Stimulated activated memory B cell treated with anti-CD40 and anti-IgM and Interleukin-4, amounts not matched to agents 10 μg/mL and 1 μg/mL and 100 μg/mL, for 72 hours (primary cell): ENCODE measurements around the gene ANKH.
"Not testable (repeated sequence)": the region's sequence is repeated elsewhere in the genome, so short reads cannot be mapped to it uniquely, and the experiment has no call there.

Experiments used
- ATAC-seq: fragments of 150-1000 bp; cut with Tn5 transposase; 2 replicates; pipeline ENCODE4 v1.10.0; 2021
- H3K27ac Mint-ChIP-seq: one replicate; pipeline ENCODE4 v1.8.0; 2022; ENCODE audit warnings: mild to moderate bottlenecking, mixed read lengths
- H3K27me3 Mint-ChIP-seq: one replicate; pipeline ENCODE4 v1.8.0; 2022; ENCODE audit warnings: mixed read lengths
- H3K36me3 Mint-ChIP-seq: one replicate; pipeline ENCODE4 v1.8.0; 2022; ENCODE audit warnings: mixed read lengths
- H3K4me1 Mint-ChIP-seq: one replicate; pipeline ENCODE4 v1.8.0; 2022; ENCODE audit warnings: mixed read lengths
- H3K4me3 Mint-ChIP-seq: one replicate; pipeline ENCODE4 v1.8.0; 2022; ENCODE audit warnings: mild to moderate bottlenecking, moderate library complexity, mixed read lengths
- H3K9me3 Mint-ChIP-seq: one replicate; pipeline ENCODE4 v1.8.0; 2022; ENCODE audit warnings: mixed read lengths

ANKH gene

DNA sequence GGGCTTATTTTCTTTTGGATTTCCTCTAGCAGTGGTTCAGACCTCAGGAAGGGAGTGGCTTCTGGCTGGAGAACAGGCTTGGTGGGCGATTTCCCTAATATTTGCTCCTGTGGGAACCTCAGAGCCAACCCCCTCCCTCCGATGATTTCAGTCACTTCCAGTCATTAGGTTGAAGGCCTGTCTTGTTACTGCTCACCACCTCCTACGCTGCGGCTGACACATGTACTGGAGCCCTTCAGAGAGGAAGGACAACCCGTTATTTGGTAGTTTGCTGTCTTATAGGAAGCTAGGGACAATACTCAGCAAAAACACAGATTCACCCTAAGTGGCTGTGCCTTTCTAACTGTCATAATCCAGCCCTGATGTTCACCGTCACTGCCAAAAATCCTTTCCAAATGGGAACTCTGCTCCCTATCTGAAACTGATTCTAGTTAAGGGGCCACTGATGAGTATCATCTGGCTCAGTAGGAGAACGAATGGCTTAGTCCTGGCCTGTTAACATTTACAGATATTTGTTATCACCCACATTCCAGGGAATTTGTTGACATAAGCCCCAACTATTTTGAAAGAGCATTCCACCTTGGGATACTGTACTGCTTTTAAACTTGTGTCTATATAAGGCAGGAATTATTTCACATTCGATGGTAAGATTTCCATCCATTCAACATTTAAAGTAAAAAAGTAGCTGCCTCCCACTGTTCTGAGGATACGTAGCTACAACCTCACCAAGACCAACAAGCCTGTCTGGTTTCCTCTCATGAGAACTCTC is 29.3 kb upstream of the ANKH start:
- H3K4me1 Mint-ChIP-seq: no peaks in the 10 kb centered on the region
- H3K27me3 Mint-ChIP-seq: no peaks in the 10 kb centered on the region
- H3K9me3 Mint-ChIP-seq: no peaks in the 10 kb centered on the region
- H3K36me3 Mint-ChIP-seq: no peaks in the 10 kb centered on the region
- no peak overlapping the region for H3K4me3 Mint-ChIP-seq
- H3K27ac Mint-ChIP-seq: no peak overlapping the region
- no peak for ATAC-seq

- H3K4me3 Mint-ChIP-seq: no peak overlapping the region
- H3K27ac Mint-ChIP-seq: no peak overlapping the region
- no peaks in the 10 kb centered on the region for H3K36me3 Mint-ChIP-seq
- no peaks in the 10 kb centered on the region for H3K9me3 Mint-ChIP-seq
- H3K27me3 Mint-ChIP-seq: no peaks in the 10 kb centered on the region
- no peak for ATAC-seq
- H3K4me1 Mint-ChIP-seq: no peaks in the 10 kb centered on the region
Observed at GRCh38 chr5:14896131-14896530, 24.6 kb upstream of the ANKH start.

- H3K9me3 Mint-ChIP-seq: no peaks in the 10 kb centered on the region
- H3K4me1 Mint-ChIP-seq: no peaks in the 10 kb centered on the region
- no peak overlapping the region for H3K27ac Mint-ChIP-seq
- no peak for ATAC-seq
- no peaks in the 10 kb centered on the region for H3K36me3 Mint-ChIP-seq
- no peaks in the 10 kb centered on the region for H3K27me3 Mint-ChIP-seq
- H3K4me3 Mint-ChIP-seq: no peak overlapping the region
Observed at GRCh38 chr5:14895301-14895700, 23.7 kb upstream of the ANKH start.

DNA sequence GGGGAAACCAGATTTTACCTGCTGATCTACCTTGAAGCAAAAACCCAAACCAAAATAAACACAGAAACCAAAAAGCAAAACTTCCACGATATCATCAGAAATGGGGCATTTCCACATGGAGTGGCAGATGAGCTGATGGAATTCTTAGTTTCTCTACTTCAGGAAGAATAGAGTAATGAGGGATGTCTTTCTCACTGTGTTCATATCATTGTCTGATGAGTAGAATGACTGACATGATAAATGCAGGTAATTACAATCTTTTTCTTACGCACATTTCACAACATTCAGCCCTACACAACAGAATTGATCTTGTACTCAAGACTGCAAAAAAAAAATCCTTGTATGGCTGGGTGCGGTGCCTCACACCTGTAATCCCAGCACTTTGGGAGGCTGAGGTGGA is 23.2 kb upstream of the ANKH start:
- Mint-ChIP-seq H3K36me3 (no peaks in the 10 kb centered on the region), H3K9me3 (no peaks in the 10 kb centered on the region), H3K4me1 (no peaks in the 10 kb centered on the region), H3K4me3 (no peak overlapping the region), H3K27me3 (no peaks in the 10 kb centered on the region), H3K27ac (no peak overlapping the region)
- no peak for ATAC-seq

DNA sequence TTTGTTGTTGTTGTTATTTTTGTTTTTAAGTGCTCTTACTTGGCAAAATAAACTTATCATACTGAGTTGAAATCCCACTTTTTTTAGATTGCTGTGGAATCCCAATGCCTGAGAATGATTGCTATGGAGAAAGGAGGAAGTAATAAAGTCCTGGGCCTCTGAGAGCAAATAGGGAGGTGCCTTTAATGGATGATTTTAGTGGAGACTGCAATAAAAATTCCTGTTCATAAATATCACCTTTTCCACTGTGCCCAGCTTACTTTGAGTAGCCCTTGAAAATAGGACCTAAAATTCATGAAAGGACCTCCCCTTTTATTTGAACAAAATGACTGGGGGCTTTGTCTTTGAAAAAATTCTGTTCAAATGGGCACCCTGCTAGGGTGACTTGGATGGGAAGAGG is 21.8 kb upstream of the ANKH start:
- Mint-ChIP-seq H3K9me3 (no peaks in the 10 kb centered on the region), H3K27ac (no peak overlapping the region), H3K4me3 (no peak overlapping the region), H3K36me3 (no peaks in the 10 kb centered on the region), H3K27me3 (no peaks in the 10 kb centered on the region), H3K4me1 (no peaks in the 10 kb centered on the region)
- no peak for ATAC-seq

DNA sequence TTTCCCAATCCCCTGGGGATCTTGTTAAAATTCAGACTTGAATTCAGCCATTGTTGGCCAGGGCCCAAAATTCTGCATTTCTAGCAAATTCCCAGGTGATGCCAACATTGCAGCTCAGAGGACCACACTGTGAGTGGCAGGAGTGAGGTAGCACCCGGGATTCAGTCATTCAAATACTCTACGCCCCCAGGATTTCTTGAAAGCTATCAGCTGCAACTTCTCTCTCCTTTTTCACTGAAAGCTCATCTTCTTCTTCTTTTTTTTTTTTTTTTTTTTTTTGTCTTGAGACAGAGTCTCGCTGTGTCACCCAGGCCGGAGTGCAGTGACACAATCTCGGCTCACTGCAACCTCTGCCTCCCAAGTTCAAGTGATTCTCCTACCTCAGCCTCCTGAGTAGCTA is 19.3 kb upstream of the ANKH start:
- Mint-ChIP-seq H3K27ac (no peak overlapping the region), H3K36me3 (no peaks in the 10 kb centered on the region), H3K27me3 (no peaks in the 10 kb centered on the region), H3K9me3 (no peaks in the 10 kb centered on the region), H3K4me1 (no peaks in the 10 kb centered on the region), H3K4me3 (no peak overlapping the region)
- ATAC-seq: no peak

GRCh38 chr5:14884062-14884612 is 12.6 kb upstream of the ANKH start:
- H3K27me3 Mint-ChIP-seq: peaks cover 10% of the 10 kb centered on the region
- H3K4me3 Mint-ChIP-seq: no peak overlapping the region
- no peaks in the 10 kb centered on the region for H3K4me1 Mint-ChIP-seq
- H3K9me3 Mint-ChIP-seq: no peaks in the 10 kb centered on the region
- no peaks in the 10 kb centered on the region for H3K36me3 Mint-ChIP-seq
- no peak overlapping the region for H3K27ac Mint-ChIP-seq
- no peak for ATAC-seq

- H3K27ac Mint-ChIP-seq: no peak overlapping the region
- H3K9me3 Mint-ChIP-seq: no peaks in the 10 kb centered on the region
- no peak overlapping the region for H3K4me3 Mint-ChIP-seq
- peaks cover 22% of the 10 kb centered on the region for H3K27me3 Mint-ChIP-seq
- H3K4me1 Mint-ChIP-seq: no peaks in the 10 kb centered on the region
- H3K36me3 Mint-ChIP-seq: no peaks in the 10 kb centered on the region
- ATAC-seq: no peak
Observed at GRCh38 chr5:14882658-14883580, 11.3 kb upstream of the ANKH start.

DNA sequence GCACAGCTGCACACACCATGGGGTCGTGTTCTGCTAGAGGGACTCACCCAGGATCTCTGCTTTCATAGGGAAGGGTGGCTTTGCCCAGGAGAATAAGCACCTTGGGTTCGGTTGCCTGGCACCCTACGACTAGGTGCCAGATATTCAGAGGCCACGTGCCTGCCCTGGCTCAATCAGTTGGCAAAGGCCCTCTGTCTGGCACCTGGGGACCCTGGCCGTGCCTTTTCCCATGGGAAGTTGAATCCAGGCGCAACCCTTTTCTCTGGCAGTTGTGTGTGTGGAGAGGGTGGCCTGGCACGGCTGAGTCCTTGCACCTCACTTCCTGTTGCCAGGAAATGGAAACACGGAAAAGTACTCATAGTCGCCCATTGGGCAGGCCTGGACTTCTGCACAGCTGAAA is 10.2 kb upstream of the ANKH start:
- H3K36me3 Mint-ChIP-seq: no peaks in the 10 kb centered on the region
- no peaks in the 10 kb centered on the region for H3K9me3 Mint-ChIP-seq
- no peak overlapping the region for H3K27ac Mint-ChIP-seq
- no peak overlapping the region for H3K4me3 Mint-ChIP-seq
- H3K27me3 Mint-ChIP-seq: peaks cover 22% of the 10 kb centered on the region
- no peak for ATAC-seq
- H3K4me1 Mint-ChIP-seq: no peaks in the 10 kb centered on the region

DNA sequence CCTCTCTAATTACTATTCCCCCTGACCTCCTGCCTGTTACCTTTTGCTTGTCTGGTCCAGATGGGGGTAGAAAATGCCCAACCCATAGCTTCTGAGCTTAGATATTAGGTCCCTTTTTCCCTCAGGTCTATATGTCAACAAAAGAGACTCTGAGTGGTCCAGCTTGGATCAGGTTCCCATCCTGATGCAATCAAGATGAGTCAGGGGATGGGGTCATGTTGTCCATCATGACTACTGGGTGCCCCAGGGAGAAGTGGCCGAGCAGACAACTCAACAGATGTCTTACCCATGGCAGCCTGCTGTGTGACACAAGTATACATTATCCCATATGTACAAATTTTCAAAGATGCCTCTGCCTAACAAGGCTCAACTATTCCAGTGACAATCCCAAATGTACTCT is 9.1 kb upstream of the ANKH start:
- Mint-ChIP-seq H3K4me1 (no peaks in the 10 kb centered on the region), H3K27ac (no peak overlapping the region), H3K27me3 (peaks cover 22% of the 10 kb centered on the region), H3K4me3 (no peak overlapping the region), H3K9me3 (no peaks in the 10 kb centered on the region), H3K36me3 (no peaks in the 10 kb centered on the region)
- no peak for ATAC-seq

DNA sequence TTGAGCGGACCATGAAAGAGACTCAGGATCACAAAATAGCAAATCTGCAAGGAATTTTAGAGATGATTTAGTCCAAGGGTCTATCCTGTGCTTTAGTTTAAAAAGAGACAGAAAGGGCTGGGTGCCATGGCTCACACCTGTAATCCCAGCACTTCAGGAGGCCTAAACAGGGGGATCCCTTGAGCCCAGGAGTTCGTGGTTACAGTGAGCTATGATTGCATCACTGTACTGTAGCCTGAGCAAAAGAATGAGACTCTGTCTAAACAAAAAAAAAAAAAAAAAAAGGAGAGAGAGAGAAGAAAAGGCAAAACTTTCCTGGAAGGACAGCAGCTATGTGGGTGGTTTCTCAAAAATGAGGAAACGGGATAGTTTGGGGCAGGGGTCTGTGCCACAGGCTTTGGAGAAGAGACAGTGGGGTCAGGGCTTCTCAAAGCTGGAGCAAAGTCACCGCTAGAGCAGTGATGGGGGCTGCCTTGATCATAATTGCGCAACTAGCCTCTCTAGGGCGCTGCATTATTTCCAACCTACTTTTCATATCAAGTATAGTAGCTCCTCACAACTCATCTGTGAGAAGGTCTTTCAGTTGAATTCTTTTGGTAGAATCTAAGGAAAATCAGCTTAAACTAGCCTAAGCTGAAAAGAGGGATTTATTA is 8.5 kb upstream of the ANKH start:
- Mint-ChIP-seq H3K27ac (no peak overlapping the region), H3K9me3 (no peaks in the 10 kb centered on the region), H3K36me3 (no peaks in the 10 kb centered on the region), H3K4me3 (no peak overlapping the region), H3K27me3 (peaks cover 22% of the 10 kb centered on the region), H3K4me1 (no peaks in the 10 kb centered on the region)
- ATAC-seq: no peak

DNA sequence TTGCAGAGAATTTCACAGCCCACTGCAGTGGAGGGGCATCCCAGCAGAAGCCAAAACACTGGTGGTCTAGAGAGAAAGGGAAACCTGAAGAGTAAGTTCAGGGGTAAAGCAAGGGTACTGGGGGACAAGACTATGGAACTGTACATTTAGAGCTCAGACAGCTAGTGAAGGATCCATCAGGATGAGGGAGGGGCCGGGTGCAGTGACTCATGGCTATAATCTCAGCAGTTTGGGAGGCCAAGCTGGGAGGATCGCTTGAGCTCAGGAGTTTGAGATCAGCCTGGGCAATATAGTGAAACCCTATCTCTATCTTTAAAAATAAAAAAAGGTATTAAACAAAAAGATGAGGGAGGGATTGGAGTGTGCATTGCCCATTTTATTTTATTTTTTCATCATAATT is 7.8 kb upstream of the ANKH start:
- Mint-ChIP-seq H3K9me3 (no peaks in the 10 kb centered on the region), H3K27me3 (peaks cover 22% of the 10 kb centered on the region), H3K27ac (no peak overlapping the region), H3K4me3 (no peak overlapping the region), H3K36me3 (no peaks in the 10 kb centered on the region), H3K4me1 (no peaks in the 10 kb centered on the region)
- no peak for ATAC-seq

DNA sequence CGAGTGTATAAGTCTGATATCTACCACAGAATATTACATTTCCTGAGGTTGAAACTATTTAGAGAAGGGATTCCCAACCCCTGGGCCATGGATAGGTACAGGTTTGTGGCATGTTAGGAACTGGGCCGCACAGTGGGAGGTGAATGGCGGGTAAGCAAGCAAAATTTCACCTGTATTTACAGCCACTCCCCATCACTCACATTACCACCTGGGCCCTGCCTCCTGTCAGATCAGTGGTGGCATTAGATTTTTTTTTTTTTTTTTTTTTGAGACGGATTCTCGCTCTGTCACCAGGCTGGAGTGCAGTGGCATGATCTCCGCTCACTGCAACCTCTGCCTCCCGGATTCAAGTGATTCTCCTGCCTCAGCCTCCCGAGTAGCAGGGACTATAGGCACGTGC is 6.6 kb upstream of the ANKH start:
- ATAC-seq, H3K4me3 Mint-ChIP-seq, H3K36me3 Mint-ChIP-seq, H3K4me1 Mint-ChIP-seq, H3K9me3 Mint-ChIP-seq, H3K27ac Mint-ChIP-seq: not testable (repeated sequence)
- H3K27me3 Mint-ChIP-seq: peaks cover 22% of the 10 kb centered on the region

GRCh38 chr5:14876095-14876494 is 4.5 kb upstream of the ANKH start:
- H3K27ac Mint-ChIP-seq: no peak overlapping the region
- H3K36me3 Mint-ChIP-seq: no peaks in the 10 kb centered on the region
- H3K4me3 Mint-ChIP-seq: no peak overlapping the region
- no peak for ATAC-seq
- no peaks in the 10 kb centered on the region for H3K9me3 Mint-ChIP-seq
- H3K4me1 Mint-ChIP-seq: no peaks in the 10 kb centered on the region
- peaks cover 22% of the 10 kb centered on the region for H3K27me3 Mint-ChIP-seq

DNA sequence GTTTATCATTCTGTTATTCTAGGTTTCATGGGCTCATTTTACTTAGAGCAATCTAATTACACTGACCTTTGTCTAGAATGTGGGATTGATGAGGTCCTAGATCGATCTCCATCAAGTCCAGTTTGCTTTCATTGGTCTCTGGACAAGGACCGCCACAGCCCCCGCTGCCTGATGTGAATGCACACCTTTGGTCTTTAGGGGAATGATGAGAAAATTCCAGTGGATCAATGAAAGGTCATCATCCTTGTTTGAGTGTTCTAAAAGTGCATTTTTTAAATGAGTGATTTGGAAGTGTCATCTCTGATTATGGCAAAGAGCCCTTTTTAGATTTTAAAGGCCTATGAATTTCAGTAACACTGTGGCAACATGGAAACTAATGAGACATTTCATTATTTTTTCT is 2.2 kb upstream of the ANKH start:
- Mint-ChIP-seq H3K36me3 (no peaks in the 10 kb centered on the region), H3K4me3 (no peak overlapping the region), H3K27ac (no peak overlapping the region), H3K27me3 (peaks cover 8% of the 10 kb centered on the region), H3K4me1 (peaks cover 21% of the 10 kb centered on the region), H3K9me3 (no peaks in the 10 kb centered on the region)
- no peak for ATAC-seq
